Cardiac septum (tissue), 1 donor: ENCODE results near the gene LIN7A. TPM values are rescaled to one million over a fixed set of nuclear protein-coding genes. Genes with fewer than 3 reads are reported as not detected.
"Not testable (repeated sequence)": the region's sequence is repeated elsewhere in the genome, so short reads cannot be mapped to it uniquely, and the experiment has no call there.

Source experiments
- DNase-seq: peaks from one replicate; pipeline ENCODE4 v3.0.0-alpha.2; 2020; ENCODE audit warnings: low spot score
- intact Hi-C: fragments of 100-400 bp; cut with DNase I; formaldehyde crosslinking; loops from one replicate; pipeline ENCODE4 v1.14.0; 2022
- total RNA-seq: library from RNA; stranded (reverse); fragmentation: NEBNext Ultra II Directional; extraction: Animal tissue kit (Norgen Biotek cat#: 25700); gene quantifications from one replicate; pipeline ENCODE4 v1.2.1, GENCODE V29; 2021
- donor health status: DM: no; HTN: no; CAD: no.

LIN7A gene
- total RNA-seq, 1 donor from 2014 or later = 17.3 TPM

DNA sequence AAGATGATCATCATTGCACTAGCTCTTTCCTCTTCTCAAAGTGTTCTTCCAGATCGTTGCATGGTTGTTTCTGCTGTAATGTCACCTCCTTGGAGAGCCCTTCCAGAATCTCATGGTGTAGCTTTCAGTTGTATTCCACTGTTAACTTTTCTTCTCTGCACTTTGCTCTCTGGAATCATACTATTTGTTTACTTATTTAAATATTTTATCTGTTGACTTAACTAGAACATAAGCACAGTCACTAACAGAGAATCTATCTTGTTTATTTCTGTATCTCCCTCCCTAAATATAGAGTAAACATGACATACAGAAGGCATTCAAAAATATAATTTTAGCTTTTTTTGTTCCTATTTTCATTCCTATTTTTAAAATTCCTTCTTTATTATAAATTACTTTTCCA lies 11.8 kb downstream of the LIN7A start:
- intact Hi-C loops = no loop called here

DNA sequence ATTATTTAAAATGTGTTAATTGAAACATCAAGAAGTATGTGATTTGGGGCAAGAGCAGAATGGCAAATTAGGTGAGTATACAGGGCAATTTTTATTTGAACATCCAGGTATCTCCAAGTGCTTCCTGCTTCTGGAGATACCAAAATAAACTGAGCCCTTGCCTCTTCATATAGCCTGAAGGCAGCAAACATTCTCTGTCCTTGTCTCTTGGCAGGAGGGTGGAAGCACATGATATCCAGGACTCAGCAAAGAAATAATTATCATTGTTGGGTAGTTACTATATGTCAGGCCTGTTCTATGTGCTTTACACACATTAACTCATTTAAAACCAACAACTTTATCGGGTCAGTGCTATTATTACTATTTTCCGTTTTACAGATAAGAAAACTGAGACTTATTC lies 12.5 kb downstream of the LIN7A start:
- DNase-seq = no peak
- intact Hi-C loops = no loop called here

More for the DNA sequence above, 11.8 kb downstream of the LIN7A start:
- DNase-seq = no peak

DNA sequence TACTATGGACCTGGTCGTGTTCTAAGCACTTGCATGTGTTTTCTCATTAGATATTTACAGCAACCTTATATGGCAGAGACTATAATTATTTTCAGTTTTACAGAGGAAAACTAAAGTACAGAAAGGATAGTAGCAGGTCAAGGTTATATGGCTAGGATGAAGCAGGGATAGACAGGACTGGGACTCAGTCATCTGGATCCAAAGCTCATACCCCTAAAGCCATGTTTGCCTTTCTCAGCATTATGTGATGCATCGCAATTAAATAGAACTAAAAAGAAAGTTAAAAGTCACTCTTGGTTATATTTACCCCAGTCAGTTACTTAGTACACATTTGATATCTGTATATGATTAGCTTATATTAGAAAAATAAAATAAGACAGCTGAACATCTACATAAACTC lies 13.3 kb downstream of the LIN7A start:
- intact Hi-C loops = no loop called here
- DNase-seq = no peak

DNA sequence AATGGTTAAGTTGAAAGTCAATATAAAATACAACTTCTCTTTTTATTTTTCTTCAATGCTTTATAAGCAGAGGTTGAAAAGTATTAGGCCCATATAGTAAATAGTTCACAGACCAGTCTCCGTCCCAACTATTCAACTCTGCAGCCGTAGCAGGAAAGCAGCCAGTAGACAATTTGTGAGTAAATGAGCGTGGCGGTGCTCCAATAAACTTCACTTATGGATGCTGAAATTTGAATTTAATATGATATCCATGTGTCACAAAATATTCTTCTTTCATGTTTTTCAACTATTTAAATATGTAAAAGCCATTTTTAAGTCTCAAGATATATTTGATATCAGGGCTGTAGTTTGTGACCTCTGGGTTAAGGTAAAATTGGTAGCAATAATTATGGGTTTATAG lies 17.7 kb downstream of the LIN7A start:
- intact Hi-C loops = no loop called here
- DNase-seq = no peak

DNA sequence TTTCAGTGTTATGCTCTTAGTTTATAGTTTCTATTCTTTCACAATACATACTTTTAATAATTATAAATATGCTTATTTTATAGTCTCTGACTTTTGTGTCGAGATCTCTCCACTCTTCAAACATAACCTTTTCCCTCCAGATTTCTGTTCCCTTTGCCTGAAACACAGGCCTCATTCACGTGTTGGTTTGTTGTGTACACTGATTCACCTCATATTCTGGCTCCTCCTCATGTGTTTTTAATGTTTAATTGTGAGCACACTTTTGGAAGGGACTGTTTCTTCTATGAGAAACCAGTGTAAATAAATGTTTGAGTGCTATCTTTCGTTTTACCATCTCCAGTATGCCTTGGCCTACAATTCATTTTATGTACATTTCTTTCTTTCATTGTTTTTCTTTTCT lies 20.1 kb downstream of the LIN7A start:
- intact Hi-C loops = no loop called here
- DNase-seq = no peak

DNA sequence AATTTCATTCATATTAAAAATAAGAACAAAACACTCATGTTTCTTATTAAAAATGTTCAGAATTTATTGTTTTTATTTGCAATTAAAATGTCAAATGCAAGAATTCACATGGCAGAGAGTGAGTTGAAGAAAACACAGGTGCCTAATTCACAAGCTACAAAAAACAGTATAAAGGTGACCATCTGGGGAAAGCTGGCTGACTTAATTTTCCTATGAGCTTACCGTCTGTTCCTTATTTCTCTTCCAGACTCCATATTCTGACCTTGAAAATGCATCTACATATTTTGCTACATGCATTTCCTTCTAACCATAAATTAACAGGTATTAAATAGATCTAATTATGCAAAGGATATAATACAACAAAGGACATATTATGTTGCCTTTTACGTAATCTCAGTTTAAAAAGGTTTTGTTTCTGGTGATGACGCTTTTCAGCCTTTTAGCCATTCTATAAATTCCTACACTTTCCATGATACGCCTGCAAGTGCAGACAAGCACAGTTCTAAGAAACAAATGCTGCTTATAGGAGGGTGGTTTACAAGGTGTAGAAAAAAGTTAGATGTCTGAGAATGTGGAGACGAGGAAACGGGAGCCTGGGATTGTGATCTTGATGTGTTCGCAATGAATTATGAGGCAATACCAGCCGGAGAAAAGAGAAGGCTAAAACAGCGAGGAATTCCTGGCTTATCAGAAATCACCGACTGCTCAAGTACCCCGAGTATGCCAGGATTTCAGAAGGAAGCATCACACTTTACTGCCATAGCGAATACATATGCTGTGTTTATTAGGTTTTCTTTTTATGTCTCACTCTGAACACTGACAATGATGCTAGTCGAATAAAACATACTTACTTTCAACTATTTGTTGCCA lies 24.6 kb downstream of the LIN7A start:
- DNase-seq = no peak
- intact Hi-C loops = no loop called here

DNA sequence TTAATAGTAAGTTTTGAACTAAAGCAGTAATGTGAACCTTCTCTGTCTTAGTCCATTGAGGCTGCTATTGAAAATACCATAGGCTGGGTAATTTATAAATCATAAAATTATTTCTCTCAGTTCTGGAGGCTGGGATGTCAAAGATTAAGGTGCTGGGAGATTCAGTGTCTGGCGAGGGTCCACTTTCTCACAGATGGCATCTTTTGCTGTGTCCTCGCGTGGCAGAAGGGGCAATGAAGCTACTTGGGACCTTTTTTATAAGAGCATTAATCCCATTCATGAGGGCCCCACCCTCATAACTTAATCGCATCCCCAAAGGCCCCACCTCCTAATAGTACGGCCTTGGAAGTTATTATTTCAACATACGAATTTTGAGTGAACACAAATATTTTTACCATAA lies 28.4 kb downstream of the LIN7A start:
- DNase-seq = no peak
- intact Hi-C loops = no loop called here

DNA sequence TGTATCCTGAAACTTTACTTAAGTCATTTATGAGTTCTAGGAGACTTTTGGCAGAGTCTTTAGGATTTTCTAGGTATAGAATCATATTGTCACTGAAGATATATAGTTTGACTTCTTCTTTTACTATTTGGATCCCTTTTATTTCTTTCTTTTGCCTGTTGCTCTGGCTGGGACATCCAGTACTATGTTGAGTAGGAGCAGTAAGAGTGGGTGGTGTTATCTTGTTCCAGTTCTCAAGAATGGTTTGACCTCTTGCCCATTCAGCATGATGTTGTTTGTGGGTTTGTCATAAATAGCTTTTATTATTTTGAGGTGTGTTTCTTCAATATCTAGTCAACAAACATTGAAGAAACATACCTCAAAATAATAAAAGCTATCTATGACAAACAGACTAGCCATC lies 35.0 kb downstream of the LIN7A start:
- intact Hi-C loops = no loop called here

DNA sequence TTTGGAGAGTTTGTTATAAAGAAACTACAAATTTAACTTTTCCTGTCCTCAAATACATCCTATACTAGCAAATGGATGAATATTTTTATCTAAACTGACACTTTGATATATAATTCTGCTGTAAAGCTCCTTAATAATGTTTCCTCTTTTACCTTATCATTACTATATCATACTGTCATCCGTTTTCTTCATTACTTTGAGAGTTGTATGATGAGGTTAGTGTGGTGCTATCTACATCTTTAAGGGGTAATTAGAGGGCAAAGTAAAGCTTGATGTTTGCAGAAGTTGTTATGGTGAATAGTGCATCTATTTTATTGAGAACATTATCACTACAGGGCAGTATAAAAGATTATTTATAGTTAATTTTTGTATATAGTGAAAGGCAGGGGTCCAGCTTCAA lies 36.1 kb downstream of the LIN7A start:
- DNase-seq = no peak
- intact Hi-C loops = no loop called here

More for the DNA sequence above, 35.0 kb downstream of the LIN7A start:
- no peak for DNase-seq

DNA sequence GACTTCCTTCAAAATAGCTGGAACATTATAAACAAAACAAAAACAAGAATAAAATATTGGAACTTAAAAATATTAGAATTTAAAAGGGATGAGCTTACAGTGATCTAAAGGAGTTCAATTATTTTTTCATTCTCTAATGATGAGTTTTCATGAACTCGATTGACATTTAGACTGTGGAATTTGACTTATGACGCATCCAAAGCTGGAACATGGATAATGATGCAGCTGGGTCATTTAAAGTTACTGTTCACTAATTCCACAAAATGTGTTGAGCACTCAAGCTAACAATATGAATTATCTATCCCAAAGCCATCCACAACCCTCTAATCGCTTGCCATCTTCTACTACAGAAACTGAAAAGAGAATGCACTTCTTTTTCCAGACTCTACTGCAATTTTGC lies 42.5 kb downstream of the LIN7A start:
- no peak for DNase-seq
- intact Hi-C loops = no loop called here

DNA sequence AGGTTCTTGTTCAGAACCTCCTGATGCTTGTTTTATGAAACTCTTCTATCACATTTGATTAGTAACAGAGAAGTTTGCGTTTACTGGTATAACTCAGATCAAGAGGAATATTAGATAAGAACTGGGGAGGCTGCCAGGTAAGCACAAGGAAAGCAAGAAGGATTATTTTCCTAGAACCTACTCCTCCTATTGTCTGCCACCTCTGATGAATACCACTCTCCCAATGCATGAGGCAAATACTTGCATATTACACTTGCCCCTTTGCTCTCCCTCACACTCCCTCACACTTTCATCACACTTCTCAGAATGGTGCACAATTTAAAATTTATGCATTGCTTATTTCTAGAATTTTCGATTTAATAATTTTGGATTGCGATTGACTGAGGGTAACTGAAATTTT lies 43.6 kb downstream of the LIN7A start:
- intact Hi-C loops = no loop called here
- DNase-seq = no peak

DNA sequence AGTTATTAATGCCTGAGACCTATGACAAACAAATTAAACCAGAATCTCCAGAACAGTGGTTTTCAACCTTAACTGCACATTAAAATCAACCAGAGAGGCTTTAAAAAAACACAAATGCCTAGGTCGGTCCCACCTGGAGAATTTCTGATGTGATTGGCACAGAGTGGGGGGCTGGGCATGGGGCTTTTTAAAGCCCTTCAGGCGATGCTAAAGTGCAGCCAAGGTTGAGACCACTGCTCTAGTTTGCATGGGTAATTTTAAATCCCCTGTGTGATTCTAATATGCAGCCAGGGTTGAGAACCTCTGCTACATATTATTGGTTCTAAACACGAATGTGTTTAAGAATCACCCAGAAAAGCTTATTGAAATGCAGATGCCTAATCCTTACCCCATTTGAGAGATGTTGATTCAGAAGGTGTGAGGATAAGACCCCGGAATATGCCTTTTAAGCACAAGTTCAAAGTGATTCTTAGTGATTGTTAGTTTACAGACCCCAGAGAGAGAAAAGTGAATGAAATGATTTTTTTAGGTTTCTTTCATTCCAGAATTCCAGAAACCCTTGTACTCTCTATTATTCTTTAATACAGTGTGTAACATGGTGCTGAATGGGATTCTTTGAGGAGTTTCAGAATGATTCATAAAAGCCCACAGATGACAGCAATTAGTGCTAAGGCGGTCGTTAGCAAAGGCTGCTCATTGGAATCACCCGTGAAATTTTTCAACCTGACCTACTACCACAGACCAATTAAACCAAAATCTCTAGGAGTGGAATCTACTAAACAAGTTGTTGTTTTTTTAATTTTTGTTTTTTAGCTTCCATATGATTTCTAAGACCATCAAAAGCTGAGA lies 44.9 kb downstream of the LIN7A start:
- intact Hi-C loops = no loop called here
- DNase-seq = no peak

DNA sequence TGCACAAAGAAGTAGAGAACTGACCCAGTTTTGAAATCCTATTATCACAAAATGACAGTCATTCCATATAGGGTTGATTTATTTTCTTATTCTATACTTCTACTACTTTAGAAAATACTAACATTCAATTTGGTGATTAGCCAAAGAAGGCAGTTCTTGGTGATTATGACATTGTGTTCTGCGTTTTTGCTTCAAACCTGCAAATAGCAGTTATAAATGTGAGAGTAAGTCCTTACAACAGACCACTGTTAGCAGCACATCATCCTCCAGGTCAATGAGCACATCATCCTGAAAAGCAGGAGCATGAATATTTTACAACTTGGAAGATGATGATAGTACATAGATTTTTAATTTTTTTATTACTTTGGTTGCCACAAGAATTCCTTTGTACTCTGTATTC lies 53.1 kb downstream of the LIN7A start:
- DNase-seq = no peak
- intact Hi-C loops = no loop called here

DNA sequence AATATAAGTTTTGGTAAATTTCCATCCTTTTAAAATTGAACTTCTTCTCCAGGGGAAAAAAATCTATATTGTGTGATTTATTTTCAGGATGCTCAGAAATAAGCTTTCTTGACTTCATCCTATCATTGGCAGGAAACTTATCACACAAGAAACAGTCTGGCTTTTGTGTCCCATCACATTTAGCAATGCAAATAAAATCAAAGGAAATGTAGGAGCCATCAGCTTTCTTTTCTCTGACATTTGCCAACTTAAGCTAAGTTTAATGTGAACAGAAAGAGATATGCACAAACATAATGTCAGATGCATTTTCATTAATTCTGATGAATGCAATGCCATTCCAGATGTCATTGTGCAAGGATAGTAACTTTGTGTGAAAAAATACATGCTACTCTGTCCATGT lies 56.6 kb downstream of the LIN7A start:
- intact Hi-C loops = no loop called here
- DNase-seq = no peak

DNA sequence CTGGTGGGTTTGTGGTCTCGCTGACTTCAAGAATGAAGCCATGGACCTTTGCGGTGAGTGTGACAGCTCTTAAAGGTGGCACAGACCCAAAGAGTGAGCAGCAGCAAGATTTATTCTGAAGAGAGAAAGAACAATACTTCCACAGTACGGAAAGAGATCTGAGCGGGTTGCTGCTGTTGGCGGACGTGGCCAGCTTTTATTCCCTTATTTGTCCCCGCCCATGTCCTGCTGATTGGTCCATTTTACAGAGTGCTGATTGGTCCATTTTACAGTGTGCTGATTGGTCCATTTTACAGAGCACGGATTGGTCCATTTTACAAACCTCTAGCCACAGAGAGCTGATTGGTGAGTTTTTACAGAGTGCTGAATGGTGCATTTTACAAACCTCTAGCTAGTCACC lies 59.3 kb downstream of the LIN7A start:
- not testable (repeated sequence) for DNase-seq
- intact Hi-C loops = loop anchor here (5.0 kb wide), 1 partner anchor 59 kb away; the partner anchor contains the start of gene LIN7A

DNA sequence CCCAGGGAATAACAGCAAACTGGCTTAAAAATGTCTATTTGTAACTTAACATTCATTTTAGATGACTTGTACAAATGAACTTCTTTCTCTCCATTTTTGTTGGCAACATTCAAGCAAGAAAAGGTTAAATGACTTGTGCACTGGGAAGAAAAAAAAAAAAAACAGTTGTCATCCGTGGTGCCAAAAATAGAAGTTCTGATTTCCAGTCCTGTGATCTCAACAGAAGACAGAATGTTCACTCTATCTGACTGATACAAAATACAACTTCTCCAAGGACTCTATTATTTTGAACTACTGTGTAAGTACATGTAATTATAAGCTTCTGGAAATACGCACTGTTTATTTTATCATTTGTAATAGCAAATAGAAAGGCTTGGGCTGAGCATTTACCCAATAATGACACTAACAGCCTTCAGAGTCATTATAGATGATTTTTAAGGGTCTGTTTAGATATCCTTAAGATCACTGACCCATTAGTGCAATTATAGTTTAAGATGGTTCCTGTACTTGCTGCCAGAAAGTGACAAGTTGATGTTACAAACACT lies 59.9 kb downstream of the LIN7A start:
- DNase-seq = no peak
- intact Hi-C loops = loop anchor here (5.0 kb wide), 1 partner anchor 60 kb away; the partner anchor contains the start of gene LIN7A

DNA sequence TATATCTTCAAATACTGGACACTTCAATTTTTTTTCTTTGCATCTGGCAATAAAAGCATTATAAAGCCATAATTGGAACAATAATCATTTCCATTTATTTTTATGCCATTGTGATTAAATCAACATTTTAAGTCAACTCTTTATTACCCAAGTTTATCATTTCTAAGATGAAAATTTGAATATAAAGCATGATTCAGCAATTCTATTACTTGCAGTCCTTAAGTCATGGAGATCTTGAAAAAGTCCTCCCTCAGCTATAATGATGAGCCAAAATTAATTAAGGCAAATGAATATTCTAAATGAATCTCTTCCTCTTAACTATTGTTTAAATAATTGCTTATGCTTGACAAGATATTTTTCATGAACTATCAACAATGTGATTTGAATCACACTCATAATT lies 65.7 kb downstream of the LIN7A start:
- no peak for DNase-seq
- intact Hi-C loops = no loop called here

DNA sequence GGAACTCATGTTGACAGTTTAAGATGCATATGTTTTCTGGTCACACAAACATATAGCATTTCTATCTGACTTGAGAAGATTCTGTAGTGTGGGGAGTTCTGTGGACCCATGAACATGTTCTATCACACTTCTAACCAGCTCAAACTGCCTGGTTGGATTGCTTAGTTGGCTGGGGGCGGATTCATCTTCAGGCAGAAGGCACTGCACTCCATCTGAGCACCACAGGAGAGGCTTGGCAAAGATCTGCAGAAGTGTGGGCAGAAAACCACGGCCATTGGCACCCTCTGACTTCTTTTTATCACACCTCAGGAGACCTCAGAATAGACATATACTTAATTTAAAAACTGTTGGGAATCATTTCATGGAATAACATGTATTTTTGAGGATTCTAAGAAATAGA lies 68.5 kb downstream of the LIN7A start:
- intact Hi-C loops = no loop called here
- no peak for DNase-seq

DNA sequence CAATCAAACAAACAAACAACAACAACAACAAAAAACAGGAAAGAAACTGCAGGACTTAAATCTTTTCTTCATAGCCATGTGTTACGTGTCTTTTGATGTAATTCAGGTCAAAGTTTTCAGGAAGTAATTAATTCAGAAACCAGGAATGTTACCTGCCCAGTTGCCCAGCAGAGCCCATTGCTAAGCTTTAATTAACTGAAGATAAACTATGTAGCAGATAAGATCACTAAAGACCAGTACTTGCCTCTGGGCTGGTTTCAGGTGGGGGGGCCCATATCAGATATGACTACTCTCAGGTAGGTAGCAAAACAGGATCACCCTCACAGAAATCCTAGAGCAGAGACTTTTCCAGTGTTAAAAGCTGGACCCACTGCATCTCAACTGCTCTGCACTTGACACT lies 69.2 kb downstream of the LIN7A start:
- intact Hi-C loops = no loop called here
- no peak for DNase-seq

DNA sequence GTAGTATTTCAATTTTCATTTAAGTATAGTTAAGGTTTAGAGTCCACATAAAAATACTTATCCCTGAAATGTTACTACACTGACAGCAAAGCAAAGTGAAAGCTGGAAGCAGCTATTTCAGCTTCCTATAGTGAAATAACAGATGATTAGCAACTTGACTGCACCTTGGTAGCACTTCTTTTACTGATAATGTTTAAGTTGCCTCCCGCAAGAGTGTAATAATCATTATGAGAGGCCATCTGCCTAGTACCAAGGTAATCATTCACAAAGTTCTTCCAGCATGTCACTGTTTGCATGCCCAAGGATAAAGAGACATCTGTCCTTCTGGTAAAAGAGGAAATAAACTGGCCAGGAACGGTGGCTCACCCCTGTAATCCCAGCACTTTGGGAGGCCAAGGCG lies 69.8 kb downstream of the LIN7A start:
- intact Hi-C loops = no loop called here
- DNase-seq = no peak
